Fibroblast of villous mesenchyme (primary cell): ENCODE results near the gene PRKG1. TPM values are rescaled to one million over a fixed set of nuclear protein-coding genes. Genes with fewer than 3 reads are reported as not detected.
"Not testable (repeated sequence)": the region's sequence is repeated elsewhere in the genome, so short reads cannot be mapped to it uniquely, and the experiment has no call there.

Experiments used
- DNase-seq: peaks from one replicate; pipeline ENCODE4 v3.0.0-alpha.2; 2010; ENCODE audit warnings: low read depth
- H3K4me3 ChIP-seq: 2 replicates; pipeline ENCODE4 v1.5.1; 2011; ENCODE audit warnings: low read depth, mild to moderate bottlenecking, low read length
- CTCF ChIP-seq: IDR thresholded peaks from 2 replicates; pipeline ENCODE4 v1.5.1; 2012; ENCODE audit warnings: low read depth, mild to moderate bottlenecking, low read length; ENCODE audit not compliant: insufficient read depth
- total RNA-seq: library from RNA; depleted of rRNA; stranded (reverse); fragments of >200 nt; gene quantifications from 2 replicates; pipeline ENCODE4 v1.2.3, GENCODE V29; 2012

Gene PRKG1
- total RNA-seq, 1 donor = 19.0 TPM

- no peak for TF ChIP-seq CTCF
- no peak overlapping the region for H3K4me3 ChIP-seq
- no peak for DNase-seq
Measured at GRCh38 chr10:51567271-51567670, 493.0 kb downstream of the PRKG1 start.

GRCh38 chr10:51569467-51569866 is 495.2 kb downstream of the PRKG1 start:
- no peak for DNase-seq
- no peak for TF ChIP-seq CTCF
- no peak overlapping the region for H3K4me3 ChIP-seq

GRCh38 chr10:51574248-51575048 is 500.2 kb downstream of the PRKG1 start:
- H3K4me3 ChIP-seq = no peak overlapping the region
- TF ChIP-seq CTCF = no peak
- no peak for DNase-seq

GRCh38 chr10:51581196-51581595 is 506.9 kb downstream of the PRKG1 start:
- H3K4me3 ChIP-seq, DNase-seq: not testable (repeated sequence)

- H3K4me3 ChIP-seq = no peak overlapping the region
- TF ChIP-seq CTCF = no peak
- no peak for DNase-seq
Measured at GRCh38 chr10:51583976-51584375, 509.7 kb downstream of the PRKG1 start.

GRCh38 chr10:51585742-51586141 is 511.5 kb downstream of the PRKG1 start:
- no peak for DNase-seq
- H3K4me3 ChIP-seq = no peak overlapping the region
- no peak for TF ChIP-seq CTCF

- TF ChIP-seq CTCF = no peak
- no peak for DNase-seq
- no peak overlapping the region for H3K4me3 ChIP-seq
Measured at GRCh38 chr10:51588984-51589383, 514.7 kb downstream of the PRKG1 start.
